ENCODE results near the gene DNMBP.
"Not testable (repeated sequence)": the region's sequence is repeated elsewhere in the genome, so short reads cannot be mapped to it uniquely, and the experiment has no call there.

DNMBP gene

DNA sequence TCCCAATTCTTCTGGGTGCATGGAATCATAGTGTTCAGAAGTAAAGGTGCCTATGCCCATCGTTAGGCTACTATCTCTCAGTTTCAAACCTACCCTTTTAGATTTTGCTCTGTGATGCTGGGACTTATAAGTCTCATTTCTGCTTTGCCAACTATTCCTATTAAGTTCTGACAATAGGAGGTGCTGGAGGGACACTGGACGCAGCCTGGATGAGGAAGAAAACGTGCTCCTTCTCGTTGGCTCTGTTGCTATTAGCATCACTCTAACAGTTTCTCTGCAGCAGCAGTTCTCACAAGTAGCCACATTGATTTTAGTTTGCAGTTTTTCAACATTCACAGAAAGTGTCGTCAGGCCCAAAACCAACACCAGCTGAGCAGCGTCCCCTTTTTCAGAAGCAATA, 154.9 kb downstream of the DNMBP start:
- DNase-seq = no peak

DNA sequence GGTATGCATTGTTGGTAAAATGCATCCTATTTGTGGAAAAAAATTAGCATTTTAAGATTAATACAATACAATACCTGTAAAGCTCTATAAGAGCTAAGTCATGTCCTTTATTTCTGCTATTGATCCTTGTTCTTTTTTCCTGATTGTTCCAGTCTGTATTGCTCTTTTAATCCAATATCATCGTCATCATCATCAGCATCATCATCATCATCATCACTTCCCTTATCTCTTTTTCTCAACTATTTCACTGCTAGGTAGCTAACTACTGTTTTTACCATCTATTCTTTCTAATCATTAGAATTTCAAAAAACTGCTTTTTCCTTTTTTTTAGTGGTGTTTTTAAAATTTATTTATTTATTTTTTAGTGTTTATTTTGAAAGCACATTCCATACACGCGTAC, 156.1 kb downstream of the DNMBP start:
- no peak for DNase-seq

DNA sequence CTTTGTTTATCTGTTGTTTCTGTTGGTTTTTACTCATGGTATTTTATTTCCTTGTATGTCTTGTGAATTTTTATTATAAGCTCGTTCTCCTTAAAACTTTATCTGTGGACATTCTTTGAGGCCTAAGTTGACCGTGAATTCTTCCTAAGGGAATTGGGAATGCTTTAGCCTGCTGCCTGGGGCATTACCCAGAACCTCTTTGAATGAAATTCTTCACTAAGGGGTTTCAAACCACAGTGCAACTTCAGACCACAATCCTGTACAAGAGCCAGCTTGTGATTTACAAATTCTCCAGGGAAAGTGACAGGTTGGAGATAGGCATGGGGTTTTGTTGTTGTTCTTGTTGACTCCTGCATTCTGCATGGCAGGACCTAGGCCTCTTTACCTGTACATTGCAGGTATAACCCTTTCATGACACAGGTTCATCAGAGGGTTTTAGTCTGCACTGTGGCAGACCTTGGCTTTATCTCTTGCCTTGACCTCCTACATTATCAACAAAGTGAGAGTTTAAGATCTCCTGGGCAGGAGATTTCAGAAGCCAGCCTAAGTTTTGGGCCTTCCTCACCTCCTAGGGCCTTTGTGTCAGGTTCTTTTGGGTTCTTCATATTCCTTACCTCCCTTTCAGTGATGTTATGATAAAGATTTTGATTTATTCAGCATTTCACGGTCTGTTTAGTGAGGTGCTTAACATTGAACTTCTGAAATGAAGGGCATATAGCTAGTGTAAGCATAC, 157.1 kb downstream of the DNMBP start:
- no peak for DNase-seq

DNA sequence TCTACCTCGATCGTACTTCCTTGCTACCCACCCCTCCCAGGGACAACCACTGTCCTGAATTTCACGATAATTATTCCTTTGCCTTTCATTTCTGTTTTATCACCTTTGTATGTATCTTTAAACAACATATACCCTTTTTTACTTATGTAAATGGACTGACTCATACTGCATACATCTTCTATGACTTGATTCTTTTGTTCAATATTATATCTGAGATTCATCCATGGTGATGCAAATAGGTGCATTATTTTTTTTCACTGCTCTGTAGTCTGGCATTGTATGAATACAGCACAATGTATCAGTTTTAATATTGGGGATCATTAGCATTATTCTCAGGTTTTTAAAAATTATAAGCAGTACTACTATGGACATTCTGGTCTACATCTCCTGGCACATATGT, 157.9 kb downstream of the DNMBP start:
- DNase-seq = no peak

DNA sequence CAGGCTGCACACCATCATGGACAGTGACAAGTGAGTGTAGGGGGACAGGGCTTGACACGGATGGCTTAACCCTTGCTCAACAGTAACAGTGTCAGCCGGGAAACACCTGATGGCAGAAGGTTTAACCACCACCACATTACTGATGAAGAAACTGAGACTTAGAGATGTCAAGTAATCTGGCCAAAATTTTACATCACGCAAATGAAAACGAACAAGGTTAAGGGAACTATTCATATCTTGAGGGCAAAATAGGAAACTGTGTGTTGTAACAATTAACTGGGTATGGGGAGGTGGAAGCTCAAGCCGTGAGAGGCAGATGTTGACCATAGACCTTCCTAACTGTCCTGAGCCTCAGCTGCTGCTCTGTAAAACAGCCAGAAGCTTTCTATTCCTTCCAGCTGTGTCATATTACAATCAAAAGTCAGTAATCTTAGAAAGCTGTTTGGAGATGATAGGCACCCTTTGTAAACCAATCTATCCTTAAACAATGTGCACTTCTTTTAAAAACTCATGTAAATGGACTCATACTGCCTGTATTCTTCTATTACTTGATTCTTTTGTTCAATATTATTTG, 158.9 kb downstream of the DNMBP start:
- peak; percentile 71 for DNase-seq

GRCh38 chr10:99850021-99850766, 159.6 kb downstream of the DNMBP start:
- no peak for DNase-seq

- no peak for DNase-seq
Observed at GRCh38 chr10:99849536-99849935, 160.2 kb downstream of the DNMBP start.

DNA sequence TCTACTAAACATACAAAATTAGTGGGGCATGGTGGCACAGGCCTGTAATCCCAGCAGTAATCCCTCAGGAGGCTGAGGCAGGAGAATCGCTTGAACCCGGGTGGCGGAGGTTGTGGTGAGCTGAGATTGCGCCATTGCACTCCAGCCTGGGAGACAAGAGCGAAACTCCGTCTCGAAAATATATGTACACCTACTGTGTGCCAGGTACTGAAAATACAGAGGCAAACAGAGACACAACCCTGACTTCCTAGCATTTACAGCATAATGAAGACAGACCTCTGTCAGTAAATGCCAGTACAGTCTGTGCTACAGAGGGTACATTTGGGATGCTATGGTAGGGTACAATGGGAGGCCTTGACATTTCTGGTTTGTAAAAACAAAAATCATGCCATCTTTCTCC, 160.7 kb downstream of the DNMBP start:
- DNase-seq = no peak

DNA sequence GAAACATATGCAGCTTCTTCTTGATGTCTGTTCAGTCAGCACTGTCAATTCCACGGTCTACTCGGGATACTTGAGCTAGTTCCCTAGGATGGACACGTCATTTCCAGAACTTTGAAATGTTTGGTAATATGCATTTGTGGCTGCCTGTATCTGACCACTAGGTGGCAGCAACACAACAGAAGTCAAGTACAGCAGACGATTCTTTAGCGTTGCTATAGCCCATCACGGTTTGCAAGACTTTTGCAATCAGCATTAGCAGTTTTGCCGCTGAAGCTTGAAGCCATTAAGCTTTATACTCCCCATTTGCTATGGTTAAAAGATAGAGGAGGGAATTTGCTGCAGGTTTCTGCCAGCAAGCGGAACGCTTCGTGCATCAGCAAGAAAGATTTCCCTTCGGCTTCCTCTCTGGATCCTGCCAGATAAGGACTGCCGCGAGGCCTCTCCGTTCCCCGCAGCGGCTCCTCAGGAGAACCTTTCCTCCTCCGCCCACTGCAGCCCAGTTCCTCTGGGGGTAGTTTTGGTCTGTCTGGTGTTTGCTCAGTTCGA, 163.8 kb downstream of the DNMBP start:
- peak; percentile 55 for DNase-seq

DNA sequence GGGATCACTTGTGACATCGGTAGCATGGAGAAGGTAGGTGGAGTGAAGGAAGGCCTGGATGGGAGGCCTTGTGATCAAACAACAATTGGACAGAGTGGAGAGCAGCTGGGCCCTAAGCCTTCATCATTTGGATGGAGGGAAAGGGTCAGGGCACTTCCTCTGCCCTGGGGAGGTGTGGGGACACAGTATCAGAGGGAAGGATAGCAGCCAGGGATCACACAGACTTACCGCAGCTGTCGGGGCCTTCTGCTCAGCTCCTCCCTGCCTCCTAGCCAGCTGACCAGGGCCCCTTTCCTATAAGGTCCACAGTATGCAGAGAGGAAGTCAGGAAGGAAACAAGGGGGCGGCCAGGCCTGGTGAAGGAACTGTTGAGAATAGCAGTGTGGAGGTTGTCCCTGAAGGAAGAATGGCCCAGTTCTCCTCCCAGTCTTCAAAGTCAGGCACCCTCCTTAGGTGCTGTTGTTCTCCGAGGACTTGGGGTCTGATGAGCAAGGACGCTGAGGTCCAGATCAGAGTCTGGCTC, 165.3 kb downstream of the DNMBP start:
- DNase-seq = no peak

- no peak for DNase-seq
Observed at GRCh38 chr10:99843310-99843709, 166.4 kb downstream of the DNMBP start.

DNA sequence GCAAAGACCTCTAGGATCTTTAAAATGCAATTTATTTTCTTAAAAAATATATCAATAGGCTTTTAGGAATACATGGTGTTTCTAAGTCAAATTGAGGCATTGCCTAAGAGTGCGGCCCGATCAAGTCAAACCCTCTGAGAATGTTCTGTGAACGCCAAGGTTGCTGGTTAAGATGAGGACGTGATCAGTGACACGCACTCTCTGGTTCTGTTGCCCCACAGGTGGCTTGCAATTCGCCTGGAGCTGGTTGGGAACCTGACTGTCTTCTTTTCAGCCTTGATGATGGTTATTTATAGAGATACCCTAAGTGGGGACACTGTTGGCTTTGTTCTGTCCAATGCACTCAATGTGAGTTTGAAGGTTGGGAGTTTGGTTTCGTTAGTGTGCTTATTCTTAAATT, 168.0 kb downstream of the DNMBP start:
- no peak for DNase-seq

- not testable (repeated sequence) for DNase-seq
Observed at GRCh38 chr10:99840859-99841258, 168.9 kb downstream of the DNMBP start.

DNA sequence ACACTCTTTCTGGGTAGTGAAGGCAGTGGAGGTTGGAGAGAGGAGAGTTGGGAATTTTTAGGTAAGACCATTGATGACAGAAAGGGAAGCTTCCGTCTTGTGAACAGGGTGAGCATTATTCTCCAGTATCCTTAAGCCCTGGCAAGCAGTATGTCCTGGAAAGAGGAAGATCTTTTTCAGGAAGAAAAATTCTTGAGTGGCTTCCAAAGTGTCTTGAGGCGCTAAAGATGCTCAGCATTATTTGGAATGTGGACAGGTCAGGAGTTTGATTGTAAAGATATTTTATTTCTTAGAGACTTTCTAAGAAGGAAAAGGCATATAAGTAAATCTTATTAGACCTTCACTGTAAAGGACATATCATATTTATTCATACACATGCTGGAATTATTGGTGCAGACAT, 173.0 kb downstream of the DNMBP start:
- DNase-seq = no peak

DNA sequence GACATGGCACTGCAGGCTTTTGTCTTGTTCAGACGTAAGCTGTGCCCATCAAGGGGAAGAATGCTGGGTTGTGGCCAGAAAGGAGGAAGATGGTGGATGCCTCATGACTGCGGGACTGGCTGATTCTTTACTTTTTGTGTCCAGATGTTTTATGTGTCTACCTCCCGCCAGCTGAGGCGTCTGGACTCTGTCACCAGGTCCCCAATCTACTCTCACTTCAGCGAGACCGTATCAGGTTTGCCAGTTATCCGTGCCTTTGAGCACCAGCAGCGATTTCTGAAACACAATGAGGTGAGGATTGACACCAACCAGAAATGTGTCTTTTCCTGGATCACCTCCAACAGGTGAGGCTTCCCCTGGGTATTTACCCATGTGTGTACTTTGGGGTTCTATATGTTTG, 173.8 kb downstream of the DNMBP start:
- DNase-seq = no peak

GRCh38 chr10:99834410-99834809, 175.3 kb downstream of the DNMBP start:
- no peak for DNase-seq

DNA sequence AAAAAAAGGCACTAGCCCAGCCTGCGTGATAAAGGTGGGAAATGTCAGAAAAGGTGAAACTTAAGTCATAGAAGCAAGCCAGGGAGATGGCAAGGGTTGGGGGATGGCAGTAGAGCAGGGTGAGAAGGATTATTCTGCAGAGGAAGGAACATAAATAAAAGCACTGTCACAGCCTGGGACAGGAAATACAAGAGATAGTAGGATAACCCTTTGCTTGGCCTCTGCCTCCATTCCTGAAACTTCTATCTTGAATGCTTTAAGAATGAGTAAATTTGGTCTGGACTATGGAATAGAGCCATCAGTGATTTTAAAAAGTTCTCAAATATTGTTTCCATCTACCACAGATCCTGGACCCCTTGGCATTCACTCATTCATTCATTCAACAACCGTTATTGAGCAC, 177.3 kb downstream of the DNMBP start:
- no peak for DNase-seq

DNA sequence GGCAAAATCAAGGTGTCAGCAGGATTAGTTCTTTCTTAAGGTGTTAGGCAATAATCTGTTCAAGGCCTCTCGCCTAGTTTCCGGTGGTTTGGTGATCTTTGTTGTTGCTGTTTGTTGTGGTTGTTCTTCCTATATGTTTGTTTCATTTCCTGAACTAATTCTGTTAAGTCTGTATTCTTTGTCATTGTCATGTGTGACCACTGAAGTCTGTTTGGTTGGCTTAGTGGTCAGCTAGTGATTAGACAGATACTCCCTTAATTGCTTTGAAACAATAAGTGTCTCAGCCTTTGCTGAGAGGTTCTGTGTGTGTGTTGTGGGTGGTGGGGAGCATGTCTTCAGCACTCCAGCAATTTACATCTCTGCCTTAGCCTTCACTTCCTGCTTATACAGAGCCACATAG, 181.3 kb downstream of the DNMBP start:
- DNase-seq = no peak

DNA sequence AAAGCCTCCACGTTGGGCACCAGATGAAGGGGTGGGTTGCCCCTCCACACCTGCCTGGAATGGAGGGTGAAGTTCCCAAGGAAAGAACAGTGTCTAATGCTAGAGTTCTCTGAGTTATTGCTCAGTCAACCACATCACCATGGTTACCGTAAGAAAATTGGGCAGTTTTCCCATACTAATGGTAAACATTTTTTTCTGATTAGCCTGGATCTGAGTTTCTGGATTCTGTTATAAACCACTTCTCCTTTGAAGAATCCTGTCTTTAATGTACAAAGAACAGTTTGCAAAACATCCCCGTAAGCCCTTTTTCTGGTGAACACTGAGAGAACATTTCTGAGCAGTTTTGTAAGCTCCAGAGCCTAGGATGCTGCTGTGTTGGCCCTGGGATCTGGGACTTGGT, 181.8 kb downstream of the DNMBP start:
- DNase-seq = no peak
